ENCODE measurements around the gene DESI1.
"Not testable (repeated sequence)": the region's sequence is repeated elsewhere in the genome, so short reads cannot be mapped to it uniquely, and the experiment has no call there.

DNA sequence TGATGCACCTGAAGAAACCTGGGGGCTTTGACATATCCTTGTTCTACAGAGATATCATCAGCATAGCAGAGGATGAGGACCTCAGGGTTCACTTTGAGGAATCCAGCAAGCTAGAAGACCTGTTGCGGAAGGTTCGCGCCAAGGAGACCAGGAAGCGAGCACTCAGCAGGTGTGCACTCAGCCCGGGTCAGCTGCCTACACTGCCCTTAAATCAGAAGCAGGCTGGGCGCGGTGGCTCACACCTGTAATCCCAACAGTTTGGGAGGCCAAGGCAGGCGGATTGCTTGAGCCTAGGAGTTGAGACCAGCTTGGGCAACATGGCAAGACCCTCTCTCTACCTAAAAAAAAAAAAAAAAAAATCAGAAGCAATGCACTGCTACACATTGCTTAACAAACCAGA is 16.8 kb upstream of the DESI1 start:
- not testable (repeated sequence) for TF ChIP-seq POLR2AphosphoS5 (IDR thresholded peaks at IDR 0.05; ENCODE audit: borderline replicate concordance, low read depth, low read length); EZH2 (IDR thresholded peaks at IDR 0.05); FOXP2 (optimal IDR thresholded peaks at IDR 0.05; ENCODE audit: control extremely low read depth, extremely low read length, insufficient read depth)
